GM21390 (cell line): ENCODE data around the gene IL1RAPL1.
A peak's percentile ranks its signal among the peaks of the same experiment; 100 is the strongest.

ENCODE experiments used
- ATAC-seq: cut with Tn5 transposase; IDR thresholded peaks from one replicate; pipeline ENCODE4 v1.9.1; 2021; ENCODE audit not compliant: unreplicated experiment

The IL1RAPL1 gene

DNA sequence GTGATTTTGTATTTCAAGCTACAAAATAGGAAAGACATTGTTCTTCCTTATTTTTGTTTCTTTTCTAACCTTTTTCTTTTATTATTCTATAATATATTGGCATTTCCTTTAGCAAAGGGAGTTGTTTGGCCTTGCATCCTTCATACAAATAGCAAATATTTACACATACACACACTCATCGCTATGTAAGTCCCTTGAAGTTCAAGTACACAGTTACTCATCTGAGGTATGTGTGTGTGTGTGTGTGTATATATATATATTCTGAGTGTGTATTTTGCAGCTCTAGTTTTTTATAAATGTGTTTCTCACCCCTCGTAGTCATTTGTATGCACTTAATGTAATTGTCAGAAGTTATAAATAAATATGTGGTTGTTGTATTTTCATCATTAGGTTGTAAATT, 903.4 kb downstream of the IL1RAPL1 start:
- no peak for ATAC-seq

DNA sequence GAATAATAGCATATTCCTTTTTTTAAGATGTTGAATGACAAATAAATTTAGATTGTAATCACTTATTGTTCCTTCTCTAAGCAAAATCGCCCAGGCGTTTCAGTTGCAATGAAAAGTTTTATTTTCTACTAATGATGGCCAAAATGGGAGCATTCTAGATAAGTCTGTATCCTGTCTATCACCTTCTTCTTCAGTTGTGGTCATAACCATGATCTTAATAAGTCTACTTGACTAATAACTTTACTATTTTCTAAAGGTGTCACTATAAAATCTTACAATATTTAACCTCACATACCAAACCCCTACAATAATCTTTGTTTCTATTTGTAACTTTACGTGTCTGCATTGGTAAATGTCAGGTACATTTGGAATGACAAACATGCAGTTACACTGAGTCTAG, 904.4 kb downstream of the IL1RAPL1 start:
- no peak for ATAC-seq

DNA sequence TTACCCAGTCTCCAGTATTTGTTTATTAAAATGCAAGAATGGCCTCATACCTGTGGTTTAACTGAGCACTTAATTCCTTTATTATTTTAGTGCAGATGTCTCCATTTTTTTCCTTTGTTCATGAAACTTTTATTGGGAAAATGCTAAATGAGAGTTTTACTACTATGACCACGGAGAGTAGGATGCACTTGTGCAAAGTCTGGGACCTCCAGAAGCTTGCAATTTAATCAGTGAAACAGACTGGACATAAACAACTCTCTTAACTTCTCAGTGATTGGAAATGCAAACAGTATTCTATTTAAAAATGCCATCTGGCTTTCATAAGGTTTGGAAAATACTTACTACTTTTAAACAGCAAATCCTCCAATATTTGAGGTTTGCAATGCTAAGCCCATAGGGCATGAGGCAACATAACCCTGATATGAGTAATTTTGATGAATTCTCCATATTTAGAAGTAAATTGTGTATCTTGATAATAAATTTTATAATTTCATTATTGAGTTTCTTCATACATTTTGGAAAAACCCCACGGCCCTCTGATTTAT, 909.5 kb downstream of the IL1RAPL1 start:
- ATAC-seq = no peak

DNA sequence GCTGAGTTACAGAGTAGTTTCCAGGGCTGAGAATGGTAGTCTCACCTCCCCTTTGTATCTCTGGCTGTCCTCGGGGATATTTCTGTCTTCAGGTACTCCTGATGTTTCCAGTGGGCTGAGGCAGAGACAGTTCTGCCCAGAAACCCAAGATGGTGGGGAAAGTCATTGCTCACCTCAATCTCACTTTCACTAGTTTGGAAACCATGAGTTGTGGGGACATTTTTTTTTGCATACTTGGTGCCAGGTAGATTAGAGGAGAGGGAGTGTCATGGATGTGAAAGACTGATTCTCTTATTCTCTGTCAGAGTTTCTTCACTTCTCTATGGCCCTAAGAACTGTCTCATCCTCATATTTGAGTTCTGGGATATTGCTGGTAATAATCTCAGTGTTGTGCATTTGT, 919.5 kb downstream of the IL1RAPL1 start:
- ATAC-seq = no peak

DNA sequence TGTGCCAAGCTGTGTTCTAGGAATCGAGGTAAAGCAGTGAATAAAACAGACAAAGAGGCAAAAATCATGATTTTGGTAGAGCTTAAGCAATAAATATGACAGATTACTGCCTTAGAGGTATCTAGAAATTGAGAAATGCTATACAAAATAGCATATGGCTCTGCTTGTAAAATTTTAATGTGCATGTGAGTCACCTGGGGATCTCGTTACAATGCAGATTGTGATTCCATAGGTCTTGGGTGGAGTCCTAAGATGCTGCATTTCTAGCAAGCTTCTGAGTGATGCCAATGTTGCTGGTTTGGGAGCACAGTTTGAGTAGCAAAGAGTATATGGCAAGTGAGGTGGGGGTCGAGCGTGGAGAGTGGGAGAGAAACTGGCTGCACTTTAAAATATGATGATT, 930.9 kb downstream of the IL1RAPL1 start:
- no peak for ATAC-seq

DNA sequence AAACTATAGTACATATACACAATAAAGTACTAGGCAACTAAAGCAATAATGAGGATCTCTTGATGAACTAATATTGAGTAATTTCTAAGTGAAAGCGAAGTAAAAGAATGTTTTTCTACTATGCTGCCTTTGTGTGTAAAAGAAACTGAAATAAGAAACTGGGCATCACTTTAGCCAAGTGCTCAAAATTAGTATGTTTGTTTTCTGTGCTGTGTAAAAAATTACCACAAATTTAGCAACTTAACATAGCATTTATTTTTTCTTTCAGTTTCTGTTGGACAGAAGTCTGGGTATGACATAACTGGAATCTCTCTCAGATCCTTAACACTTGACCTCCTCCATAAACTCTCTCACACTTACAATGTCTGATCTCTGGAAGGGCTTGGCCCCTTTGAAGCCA, 941.0 kb downstream of the IL1RAPL1 start:
- ATAC-seq = peak; percentile 88

DNA sequence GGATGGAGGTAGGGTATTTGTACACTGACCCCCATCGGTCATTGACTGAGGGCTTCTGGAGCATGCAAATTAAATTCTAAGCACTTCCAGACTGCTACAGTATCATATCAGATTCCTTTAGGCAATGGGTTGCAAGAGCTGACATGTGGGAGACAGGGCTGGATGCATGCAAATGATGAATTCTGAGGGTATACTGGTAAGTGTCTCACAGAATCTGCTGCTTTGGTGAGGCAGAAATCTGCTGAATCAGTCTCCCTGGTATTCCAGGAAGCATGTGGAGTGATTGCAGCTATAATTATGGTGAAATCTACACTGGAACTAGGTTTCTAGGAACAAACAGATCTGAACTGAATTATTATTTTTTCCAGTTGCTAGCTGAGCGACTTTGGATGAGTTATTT, 943.3 kb downstream of the IL1RAPL1 start:
- no peak for ATAC-seq

DNA sequence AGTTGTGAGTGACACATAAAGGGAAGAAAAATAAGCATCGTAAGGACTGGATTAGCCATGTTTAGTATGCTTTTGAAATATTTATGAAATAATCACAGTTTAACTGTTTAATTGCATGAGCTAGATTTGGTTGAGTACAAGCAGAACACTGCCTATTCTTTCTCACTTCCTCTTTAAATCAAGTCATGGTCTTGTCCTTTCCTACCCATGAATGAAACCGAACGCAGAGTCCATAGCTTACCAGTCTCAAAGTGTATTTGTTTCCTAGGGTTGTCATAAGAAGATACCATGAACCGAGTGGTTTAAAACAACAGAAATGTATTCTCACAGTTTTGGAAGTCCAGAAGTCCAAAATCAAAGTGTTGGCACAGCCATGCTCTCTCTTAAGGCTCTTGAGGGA, 944.1 kb downstream of the IL1RAPL1 start:
- peak; percentile 53 for ATAC-seq

DNA sequence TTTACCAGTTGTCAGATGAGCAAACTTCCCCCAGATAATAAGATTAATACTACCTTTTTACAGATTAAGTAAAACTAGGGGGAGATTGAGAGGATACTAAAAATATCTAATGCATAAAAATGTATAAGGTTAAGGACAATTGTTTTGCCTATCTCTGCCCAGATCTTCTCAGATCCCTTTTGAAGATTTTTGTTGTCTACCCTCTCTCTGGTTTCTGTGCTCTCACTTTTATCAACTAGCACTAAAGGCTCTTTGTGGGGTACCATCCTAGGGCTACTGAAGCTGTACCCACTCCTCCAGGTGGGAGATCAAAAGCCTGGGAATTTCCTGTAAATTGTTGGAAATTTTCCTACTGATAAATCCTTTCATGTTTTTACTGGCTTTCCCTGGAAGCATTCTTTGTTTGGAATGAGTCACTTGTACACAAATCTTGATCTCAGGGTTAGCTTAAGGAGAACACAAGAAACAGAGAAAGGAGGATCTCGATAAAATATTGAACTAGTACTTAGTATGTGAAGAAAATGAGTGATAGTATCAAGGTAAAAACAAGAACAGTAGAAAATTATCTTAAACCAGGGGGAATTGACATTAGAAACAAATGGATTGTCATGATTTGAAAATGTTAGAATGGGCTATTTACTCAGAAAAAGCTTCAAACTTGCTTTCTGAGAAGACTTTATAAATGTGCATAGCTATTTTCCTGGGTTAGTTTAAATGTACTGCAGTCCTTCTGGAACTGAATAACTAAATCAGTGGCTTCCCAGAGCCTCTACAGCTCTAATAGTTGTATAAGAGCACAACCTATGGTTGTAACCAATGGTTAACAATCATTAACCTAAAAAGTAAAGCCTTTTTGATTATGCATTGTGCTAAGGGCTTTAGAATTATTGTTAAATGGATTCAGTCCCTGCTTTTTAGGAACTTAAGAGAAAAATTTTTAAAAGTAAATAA, 948.2 kb downstream of the IL1RAPL1 start:
- no peak for ATAC-seq

DNA sequence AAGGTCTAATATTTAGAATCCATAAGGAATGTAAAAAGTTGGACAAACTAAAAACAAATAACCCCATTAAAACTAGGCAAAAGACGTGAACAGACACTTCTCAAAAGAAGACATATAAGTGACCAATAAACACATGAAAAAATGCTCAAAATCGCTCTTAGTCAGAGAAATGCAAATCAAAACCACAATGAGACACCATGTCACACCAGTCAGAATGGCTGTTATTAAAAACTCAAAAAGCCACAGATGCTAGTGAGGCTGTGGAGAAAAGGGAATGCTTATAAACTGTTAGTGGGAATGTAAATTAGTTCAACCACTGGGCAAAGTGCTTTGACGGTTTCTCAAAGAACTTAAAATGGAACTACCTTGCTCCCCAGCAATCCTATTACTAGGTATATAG, 953.8 kb downstream of the IL1RAPL1 start:
- ATAC-seq = no peak

DNA sequence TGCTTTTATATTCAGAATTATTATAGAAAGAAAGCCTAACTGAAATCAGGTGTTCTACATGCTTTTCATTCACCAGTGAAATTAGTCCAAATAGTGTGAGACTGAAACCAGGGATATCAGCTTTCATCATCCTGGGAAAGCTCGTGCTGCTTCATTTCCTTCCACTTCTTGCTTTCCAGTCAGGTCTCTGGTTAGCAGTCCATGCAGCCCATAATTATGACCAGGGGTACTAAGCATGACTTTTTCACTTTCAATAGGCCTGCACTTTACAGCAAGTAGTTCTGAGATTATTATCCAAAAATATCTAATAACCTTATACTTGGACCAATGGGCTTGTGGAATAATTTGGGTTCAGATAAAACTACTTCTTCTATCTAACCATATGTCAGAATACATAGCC, 954.9 kb downstream of the IL1RAPL1 start:
- ATAC-seq = no peak

DNA sequence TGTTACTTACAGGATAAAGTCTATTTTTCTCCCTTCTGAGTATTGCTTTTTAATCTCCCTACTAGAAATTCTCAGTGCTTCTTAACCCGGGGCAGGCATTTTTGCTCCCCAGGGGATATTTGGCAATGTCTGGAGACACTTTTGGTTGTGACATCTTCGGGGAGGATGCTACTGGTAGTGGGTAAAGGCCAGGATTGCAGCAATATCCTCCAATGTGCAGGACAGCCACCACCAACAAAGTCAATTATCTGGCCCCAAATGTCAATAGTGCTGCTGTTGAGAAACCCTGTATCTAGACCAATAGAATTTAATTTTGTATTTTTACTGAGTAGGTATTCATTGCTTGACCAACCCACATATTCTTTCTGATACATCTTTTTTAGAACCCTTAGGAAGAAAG, 958.6 kb downstream of the IL1RAPL1 start:
- no peak for ATAC-seq

DNA sequence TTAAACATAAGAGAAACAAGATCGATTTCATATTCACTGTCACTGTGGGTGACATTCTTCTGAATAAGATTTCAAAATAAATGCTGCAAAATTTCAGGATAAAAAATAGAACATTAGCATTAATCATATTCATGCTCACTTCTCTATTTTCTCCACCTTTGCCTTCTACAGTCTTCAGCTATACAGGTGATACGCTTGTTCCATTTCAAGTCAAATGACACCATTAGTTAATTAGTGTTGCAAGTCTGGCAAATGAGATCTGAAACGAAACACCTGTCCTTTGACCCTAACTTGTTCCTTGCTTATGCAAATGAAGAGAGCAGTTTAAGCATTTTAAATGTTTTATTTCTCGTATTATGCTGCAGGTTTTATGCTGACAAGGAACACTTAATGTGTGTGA, 960.6 kb downstream of the IL1RAPL1 start:
- no peak for ATAC-seq

DNA sequence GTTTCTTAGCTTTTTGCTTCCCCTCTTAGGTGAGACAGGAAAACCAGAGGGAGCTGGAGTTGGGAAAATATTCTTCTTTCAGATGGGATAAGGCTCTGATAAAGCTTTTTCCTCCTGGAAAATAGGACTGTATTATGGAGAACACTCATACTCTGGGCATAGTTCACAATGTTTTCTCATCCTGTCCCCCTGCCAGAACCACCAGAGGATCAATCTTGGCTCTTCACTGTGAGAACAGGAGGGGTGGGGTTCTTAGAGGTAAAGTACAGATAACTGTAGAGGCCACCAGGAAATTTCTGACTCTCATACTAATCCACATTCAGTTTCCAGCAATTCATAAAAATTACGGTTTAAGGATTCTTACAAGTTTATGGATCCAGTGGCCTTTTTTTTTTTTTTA, 966.3 kb downstream of the IL1RAPL1 start:
- no peak for ATAC-seq

DNA sequence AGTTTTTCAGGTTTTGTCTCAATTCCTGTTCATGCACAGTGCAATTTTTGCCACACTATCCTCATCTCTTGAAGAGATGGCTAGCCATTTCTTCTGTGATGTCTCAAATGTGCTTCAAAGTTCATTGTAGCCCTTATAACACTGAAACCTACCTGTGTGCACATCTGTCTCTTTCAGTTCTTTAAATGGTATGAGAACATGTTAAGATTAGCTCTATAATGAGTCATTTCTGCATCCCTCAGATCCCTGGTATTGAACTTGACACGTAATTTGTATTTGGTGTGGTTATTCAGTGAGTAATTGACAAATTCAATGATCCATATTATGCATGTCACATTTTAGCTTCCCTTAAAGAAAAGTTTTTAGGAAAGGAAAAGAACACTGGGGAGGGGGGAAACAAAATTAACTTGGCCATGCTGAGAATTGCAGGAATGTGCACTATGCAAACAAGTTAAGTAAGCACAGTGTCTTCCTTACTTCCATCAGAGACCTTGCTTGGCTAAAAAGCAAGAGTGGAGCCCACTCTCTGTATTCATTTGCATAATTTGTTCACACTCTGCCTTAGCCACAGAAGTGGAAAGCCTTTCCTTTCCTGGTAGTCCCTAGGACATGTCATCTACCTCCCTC, 968.3 kb downstream of the IL1RAPL1 start:
- ATAC-seq = peak; percentile 98

DNA sequence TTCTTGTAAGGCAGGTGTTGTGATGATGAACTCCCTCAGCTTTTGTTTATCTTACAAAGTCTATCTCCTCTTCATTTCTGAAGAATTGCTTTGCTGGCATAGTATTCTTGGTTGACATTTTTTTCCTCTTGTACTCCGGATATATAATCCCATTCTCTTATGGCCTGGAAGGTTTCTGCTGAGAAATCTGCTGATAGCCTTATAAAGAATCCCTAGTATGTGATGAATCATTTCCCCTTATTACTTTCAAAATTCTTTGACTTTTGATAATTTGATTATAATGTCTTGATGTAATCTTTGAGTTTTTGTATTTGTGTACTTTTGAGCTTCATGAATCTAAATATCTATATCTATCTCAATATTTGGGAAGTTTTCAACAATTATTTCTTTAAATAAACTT, 972.8 kb downstream of the IL1RAPL1 start:
- no peak for ATAC-seq

DNA sequence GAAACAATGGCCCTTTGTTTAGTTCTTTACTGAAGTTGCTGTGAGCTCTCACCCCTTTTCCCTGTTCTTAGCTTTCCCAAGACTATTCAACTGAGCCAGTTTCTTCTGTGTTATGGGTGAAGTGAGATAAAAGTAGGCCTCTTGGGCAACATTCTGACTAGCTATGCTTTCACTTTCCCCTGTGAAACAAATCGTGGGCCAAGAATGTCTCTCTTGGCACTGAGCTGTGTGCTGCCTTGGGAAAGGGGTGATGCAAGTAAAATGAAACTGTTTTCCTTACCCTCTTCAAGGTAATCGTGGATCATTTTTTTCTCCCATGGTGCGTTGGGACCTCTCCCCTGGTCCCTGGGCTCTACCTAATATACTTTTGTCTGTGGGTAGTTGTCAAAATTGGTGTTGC, 974.2 kb downstream of the IL1RAPL1 start:
- ATAC-seq = no peak

DNA sequence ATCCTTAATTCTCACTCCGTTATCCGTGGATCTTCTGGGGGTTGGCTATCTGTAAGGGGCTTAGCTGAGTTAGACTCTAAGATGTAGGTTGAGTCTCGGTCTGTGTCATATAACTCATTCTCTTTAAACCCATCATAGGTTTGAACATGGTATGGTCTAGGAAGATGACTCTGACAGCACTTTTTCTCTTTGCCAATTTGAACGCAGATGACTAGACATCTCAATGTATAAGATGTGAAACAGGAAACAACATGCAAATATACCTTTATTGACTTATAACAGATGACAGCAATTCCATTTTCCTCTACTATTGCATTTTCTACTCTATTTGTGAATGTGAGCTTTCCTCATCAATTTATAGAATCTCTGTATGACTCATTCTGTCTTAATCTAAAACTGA, 993.3 kb downstream of the IL1RAPL1 start:
- ATAC-seq = no peak

DNA sequence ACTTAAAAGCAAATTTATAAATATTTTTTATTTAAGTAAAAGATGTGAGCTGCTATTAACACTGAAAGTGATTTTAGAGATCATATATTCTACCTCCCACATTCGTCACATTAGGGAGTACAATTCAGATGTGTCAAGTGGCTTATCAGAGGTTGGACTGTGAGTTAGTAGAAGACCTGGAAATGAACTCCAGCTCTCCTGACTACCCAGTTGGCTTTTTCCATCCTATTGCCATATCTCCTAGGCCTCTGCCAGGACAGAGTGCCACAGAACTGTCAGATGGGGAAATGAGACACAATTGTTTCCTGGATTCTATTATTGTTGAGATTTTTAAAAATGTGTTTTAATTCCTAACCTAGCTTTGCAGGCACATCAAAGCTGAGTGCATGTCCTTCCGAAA, 994.0 kb downstream of the IL1RAPL1 start:
- ATAC-seq = no peak

DNA sequence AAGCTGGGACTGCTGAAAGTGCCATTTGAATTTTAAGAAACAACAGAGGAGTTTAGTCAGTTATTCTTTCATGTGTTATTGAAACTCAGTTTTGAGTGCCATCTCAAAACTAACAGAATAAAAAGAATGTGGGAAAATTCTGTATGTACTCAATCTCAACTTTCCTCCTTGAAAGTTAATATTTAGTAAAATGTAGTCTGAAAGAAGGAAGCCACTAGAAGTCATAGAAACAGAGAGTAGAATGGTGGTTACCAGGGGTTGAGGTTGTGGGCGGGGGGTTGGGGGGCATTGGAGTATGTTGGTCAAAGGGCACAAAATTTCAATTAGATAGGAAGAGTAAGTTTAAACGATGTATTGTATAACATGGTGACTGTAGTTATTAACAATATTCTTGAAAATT, 999.9 kb downstream of the IL1RAPL1 start:
- no peak for ATAC-seq

DNA sequence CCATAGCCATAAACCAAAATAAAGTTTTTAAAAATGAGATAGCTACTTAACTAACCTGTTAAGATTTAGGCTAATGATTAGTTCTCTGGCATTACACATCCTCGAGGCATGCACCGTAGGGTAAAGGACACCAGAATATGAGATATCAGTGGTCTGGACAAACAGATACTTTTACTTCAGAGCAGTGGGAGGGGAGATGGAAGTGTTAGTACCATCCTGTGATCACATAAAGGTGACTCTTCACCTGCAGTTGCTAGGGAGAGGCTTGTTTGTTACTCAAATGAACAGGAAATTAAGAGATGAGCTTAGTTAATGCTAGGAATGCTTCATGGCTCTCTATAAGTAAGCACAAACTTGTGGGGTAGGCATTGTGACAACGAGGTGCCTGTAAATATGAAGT, 1003.7 kb downstream of the IL1RAPL1 start:
- ATAC-seq = no peak

DNA sequence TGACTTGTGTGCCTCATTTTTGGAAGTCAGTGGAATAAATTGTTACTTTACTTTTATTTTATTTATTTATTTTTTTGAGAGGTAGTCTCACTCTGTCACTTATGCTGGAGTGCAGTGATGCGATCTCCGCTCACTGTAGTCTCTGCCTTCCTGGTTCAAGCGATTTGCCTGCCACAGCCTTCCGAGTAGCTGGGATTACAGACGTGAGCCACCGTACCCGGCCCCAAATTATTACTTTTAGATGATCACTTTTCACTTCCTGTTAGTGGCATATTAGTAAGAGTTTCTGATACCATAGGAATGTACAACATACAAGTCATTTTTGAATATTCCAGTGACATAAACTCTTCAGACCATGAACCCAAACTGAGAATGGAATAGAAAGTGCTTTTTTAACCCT, 1017.1 kb downstream of the IL1RAPL1 start:
- no peak for ATAC-seq
